GM13976 (cell line): ENCODE measurements around the gene S100Z.

ENCODE experiments used
- DNase-seq: peaks from one replicate; pipeline ENCODE4 v3.0.0; 2012; ENCODE audit warnings: low spot score
- in situ Hi-C: fragments of 300-500 bp; cut with MboI; formaldehyde crosslinking; loops from one replicate; pipeline ENCODE4 v1.12.0; 2022; ENCODE audit warnings: low sequenced_read_pairs, mixed read lengths, inconsistent platforms; ENCODE audit not compliant: unreplicated experiment
- TF ChIP-seq, protein P1 (sequence below): IDR thresholded peaks from 2 replicates; pipeline ENCODE4 v1.5.1; 2012; ENCODE audit warnings: borderline replicate concordance, mild to moderate bottlenecking; ENCODE audit not compliant: insufficient read depth; ENCODE audit errors: extremely low read depth, missing control alignments, control extremely low read depth

The S100Z gene

DNA sequence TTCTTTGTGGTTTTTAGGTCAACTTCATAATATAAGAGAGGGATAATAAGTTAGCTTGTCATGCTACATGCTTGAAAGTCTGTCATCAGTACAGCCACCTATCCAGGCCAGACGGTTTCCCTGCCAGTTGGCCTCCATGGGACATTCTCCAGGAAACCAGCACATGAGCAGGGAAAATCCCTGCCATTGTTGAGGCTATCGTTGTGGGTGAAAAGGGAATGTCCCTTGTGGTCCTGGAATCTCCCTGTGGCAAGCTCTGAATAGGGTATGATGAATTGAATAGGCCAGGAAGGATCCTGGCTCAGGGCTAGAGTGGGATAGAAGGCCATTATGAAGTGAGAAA is 18.7 kb upstream of the S100Z start:
- TF ChIP-seq, protein P1, sequence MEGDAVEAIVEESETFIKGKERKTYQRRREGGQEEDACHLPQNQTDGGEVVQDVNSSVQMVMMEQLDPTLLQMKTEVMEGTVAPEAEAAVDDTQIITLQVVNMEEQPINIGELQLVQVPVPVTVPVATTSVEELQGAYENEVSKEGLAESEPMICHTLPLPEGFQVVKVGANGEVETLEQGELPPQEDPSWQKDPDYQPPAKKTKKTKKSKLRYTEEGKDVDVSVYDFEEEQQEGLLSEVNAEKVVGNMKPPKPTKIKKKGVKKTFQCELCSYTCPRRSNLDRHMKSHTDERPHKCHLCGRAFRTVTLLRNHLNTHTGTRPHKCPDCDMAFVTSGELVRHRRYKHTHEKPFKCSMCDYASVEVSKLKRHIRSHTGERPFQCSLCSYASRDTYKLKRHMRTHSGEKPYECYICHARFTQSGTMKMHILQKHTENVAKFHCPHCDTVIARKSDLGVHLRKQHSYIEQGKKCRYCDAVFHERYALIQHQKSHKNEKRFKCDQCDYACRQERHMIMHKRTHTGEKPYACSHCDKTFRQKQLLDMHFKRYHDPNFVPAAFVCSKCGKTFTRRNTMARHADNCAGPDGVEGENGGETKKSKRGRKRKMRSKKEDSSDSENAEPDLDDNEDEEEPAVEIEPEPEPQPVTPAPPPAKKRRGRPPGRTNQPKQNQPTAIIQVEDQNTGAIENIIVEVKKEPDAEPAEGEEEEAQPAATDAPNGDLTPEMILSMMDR, result no peak
- DNase-seq, result no peak
- in situ Hi-C loops, result no loop called here

DNA sequence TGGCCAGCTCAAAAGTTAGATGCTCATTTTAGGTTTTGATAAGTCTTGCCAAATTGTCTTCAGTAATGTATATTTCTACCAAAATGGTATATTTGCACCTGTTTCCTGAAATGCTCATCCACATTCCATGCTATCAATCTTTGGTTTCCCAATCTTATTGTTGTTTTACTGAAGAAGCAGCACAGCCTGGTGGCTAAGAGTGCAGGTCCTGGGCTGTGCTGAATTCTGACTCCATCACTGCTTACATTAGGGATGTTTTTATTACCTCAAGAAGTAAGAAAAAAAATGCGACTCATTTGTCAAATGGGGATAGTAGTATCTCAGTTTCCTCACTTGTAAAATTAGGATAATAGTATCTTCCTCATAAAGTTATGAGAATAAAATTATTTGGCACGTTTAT is 13.6 kb upstream of the S100Z start:
- DNase-seq, result no peak
- TF ChIP-seq, protein P1, result no peak

DNA sequence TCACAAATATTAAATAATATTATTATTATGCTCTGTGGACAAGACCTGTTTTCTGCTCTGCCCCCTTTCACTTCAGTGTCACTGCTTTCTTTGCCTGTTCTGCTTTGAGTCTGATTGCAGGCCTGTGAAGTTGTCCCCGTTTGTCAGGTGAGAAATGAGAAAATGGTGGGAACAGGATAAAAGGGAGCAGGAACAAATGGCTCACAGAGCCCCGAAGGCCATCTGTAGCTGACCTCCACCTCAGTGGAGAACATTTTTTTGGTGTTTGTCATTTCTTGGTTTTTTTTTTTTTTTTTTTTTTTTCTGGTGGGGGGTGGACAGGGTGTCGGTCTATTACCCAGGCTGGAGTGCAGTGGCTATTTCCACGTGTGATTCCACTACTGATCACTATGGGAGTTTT is 13.2 kb upstream of the S100Z start:
- in situ Hi-C loops, result no loop called here
- DNase-seq, result no peak
- TF ChIP-seq, protein P1, result no peak

More for the DNA sequence above, 13.6 kb upstream of the S100Z start:
- in situ Hi-C loops, result no loop called here

DNA sequence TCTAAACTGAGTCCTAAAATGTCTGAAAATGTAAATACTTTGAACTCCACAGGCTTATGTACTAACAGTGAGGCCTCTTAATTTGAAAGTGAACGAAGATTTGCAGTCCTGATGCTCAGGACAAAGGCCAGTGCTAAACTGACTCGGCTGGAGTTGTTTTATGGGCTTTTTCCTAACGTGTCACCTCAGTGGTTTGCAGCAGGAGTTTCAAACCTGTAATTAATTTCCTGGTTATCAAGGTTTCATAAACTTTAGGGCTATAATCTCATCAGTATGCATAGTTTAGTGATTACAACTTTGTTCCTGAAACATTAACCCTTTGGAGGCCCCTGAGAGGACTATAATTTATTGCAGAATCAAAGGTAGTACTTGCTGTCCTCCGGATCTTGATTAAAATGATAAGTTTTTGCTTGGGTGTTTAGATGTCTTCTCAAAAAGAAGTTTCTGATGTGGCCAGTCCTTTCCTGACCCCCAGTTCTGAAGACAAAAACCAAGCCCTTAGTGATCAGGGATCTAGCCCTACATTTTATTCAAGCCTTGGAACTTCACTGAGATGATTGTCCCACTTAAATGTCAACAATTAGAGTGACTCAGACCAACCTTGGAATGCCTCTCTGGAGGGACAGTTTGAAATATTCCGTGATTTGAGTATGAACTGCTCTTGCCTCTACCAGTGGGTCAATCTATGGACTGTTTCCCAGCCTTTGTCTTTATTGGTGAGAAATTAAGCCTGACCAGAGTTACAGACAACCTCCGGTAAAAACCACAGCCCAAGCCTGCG is 11.1 kb upstream of the S100Z start:
- TF ChIP-seq, protein P1, result no peak
- in situ Hi-C loops, result no loop called here
- DNase-seq, result no peak

DNA sequence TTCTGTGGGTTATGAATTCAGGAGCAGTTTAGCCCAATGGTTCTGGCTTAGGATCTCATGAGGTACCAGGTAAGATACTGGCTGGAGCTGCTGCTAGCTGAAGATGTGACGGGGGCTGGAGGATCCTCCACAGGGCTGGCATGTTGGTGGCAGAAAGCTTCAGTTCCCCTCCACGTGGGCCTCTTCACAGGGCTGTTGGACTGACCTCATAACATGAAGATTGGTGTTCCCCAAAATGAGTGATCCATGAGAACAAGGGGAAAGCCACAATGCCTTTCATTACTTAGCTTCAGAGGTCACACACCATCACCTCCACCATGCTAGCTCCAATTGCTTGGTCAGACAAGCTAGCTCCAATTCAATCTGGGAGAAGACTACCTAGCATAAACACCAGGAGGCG is 8.5 kb upstream of the S100Z start:
- in situ Hi-C loops, result no loop called here
- TF ChIP-seq, protein P1, result no peak
- no peak for DNase-seq

DNA sequence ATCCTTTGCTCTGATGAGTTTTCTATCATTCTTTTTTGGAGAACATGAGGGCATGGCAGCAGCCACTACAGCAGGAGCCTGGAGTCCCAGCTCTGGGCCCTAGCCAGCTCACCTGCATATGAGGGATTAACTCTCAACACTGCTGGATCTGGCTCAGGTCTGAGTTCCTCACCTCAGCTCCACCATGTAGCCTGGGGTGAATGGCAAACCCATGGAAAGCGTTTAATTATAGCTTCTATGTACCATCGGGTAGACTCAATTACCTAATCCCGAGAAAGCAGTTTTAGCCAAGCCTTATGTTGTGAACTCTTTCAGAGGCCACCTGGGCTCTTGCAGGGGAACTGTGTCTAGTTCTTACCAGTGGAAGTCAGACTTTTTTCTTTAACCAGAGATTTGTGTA is 3.9 kb upstream of the S100Z start:
- TF ChIP-seq, protein P1, result no peak
- DNase-seq, result no peak
- in situ Hi-C loops, result no loop called here
